Measurements from ENCODE around the gene ANKRD24.
"Not testable (repeated sequence)": the region's sequence is repeated elsewhere in the genome, so short reads cannot be mapped to it uniquely, and the experiment has no call there.

Gene ANKRD24

GRCh38 chr19:4267901-4268815, 85.7 kb downstream of the ANKRD24 start:
- no peak for DNase-seq (ENCODE audit: low read depth)

DNA sequence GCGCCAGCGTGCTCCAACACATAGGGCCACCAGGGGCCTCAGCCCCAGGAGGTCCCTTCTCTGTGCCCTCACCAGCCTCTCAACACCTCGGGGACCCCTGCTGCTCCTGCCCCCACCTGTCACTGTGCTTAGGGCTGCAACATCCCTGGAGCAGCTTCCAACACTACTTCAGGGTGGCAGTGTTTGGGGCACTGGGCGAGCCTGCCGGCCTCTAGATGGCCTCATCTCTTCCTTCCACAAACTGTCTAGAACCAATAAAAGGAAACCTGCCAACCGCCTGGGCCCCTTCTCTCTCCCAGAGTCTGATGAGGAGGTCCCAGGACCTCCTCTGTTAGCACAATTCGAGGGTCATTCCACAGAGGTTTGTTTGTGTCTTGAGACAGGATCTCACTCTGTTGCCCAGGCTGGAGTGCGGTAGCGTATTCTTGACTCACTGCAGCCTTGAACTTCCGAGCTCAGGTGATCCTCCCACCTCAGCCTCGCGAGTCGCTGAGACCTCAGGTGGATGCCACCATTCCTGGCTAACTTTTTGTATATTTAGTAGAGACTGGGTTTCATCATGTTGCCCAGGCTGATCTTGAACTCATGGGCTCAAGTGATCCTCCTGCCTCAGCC, 86.4 kb downstream of the ANKRD24 start:
- DNase-seq (ENCODE audit: low read depth): no peak

- no peak for DNase-seq (ENCODE audit: low read depth)
These were observed 90.4 kb downstream of the ANKRD24 start for GRCh38 chr19:4272894-4273293.

- not testable (repeated sequence) for DNase-seq (ENCODE audit: low read depth)
These were observed 91.8 kb downstream of the ANKRD24 start for GRCh38 chr19:4274321-4274686.
